T-helper 2 cell (primary cell): ENCODE data around the gene BANF1.
A peak's percentile ranks its signal among the peaks of the same experiment; 100 is the strongest.

Source experiments
- DNase-seq, 5 experiments: peaks; one replicate each; pipeline versions ENCODE4 v3.0.0 to v3.0.0-alpha.2; 2012 to 2022

BANF1 gene

GRCh38 chr11:66042227-66042995 is 40.1 kb downstream of the BANF1 start:
- DNase-seq: no peak

GRCh38 chr11:66042996-66043906 is 40.9 kb downstream of the BANF1 start:
- DNase-seq: no peak

- DNase-seq: no peak
Observed at GRCh38 chr11:66044757-66045156, 42.5 kb downstream of the BANF1 start.

GRCh38 chr11:66045177-66045639 is 42.9 kb downstream of the BANF1 start:
- DNase-seq: peak; percentile 66 to 83 (median 74)

GRCh38 chr11:66046901-66047300 is 44.6 kb downstream of the BANF1 start:
- DNase-seq: no peak

- no peak for DNase-seq
Observed at GRCh38 chr11:66047541-66048365, 45.5 kb downstream of the BANF1 start.

GRCh38 chr11:66048547-66049323 is 46.4 kb downstream of the BANF1 start, which contains the start of gene GAL3ST3:
Gene GAL3ST3, minus strand, starts transcription at chr11:66049161. Its CDS starts 3,746 bp downstream, at chr11:66045415.
- no peak for DNase-seq

GRCh38 chr11:66050581-66051231 is 48.4 kb downstream of the BANF1 start:
- DNase-seq: no peak

- DNase-seq: no peak
Observed at GRCh38 chr11:66051371-66051765, 49.1 kb downstream of the BANF1 start.

GRCh38 chr11:66051766-66052663 is 49.7 kb downstream of the BANF1 start, which contains the start of gene SF3B2:
Gene SF3B2, plus strand, starts transcription at chr11:66052364. Its CDS starts 21 bp downstream, at chr11:66052385.
- peak; percentile 88 to 100 (median 95) for DNase-seq

GRCh38 chr11:66052664-66052982 is 50.3 kb downstream of the BANF1 start:
- DNase-seq: no peak
